Astrocyte (in vitro differentiated cells and primary cell): ENCODE data around the gene CD300LF. TPM values are rescaled to one million over a fixed set of nuclear protein-coding genes. Genes with fewer than 3 reads are reported as not detected.

Experiments used
- DNase-seq: peaks from one replicate; pipeline ENCODE4 v3.0.0-alpha.2; 2010; ENCODE audit warnings: low read depth
- FAIRE-seq: peaks from 2 replicates; lab custom pipeline; 2011; peaks lifted over from hg19 to GRCh38; lab: Jason Lieb, UNC
- H2AFZ ChIP-seq: 2 replicates; pipeline ENCODE4 v1.6.0; 2012; ENCODE audit warnings: low read depth, low read length, inconsistent platforms
- H3K27ac ChIP-seq: 2 replicates; pipeline ENCODE4 v1.5.1; 2011; ENCODE audit warnings: low read depth, low read length, inconsistent platforms
- H3K27me3 ChIP-seq: 2 replicates; pipeline ENCODE4 v1.6.0; 2011; ENCODE audit warnings: low read length, inconsistent platforms; ENCODE audit not compliant: insufficient read depth
- H3K36me3 ChIP-seq: 2 replicates; pipeline ENCODE4 v1.5.1; 2011; ENCODE audit warnings: low read length, inconsistent platforms; ENCODE audit not compliant: insufficient read depth
- H3K4me1 ChIP-seq: 2 replicates; pipeline ENCODE4 v1.5.1; 2011; ENCODE audit warnings: low read length, inconsistent platforms; ENCODE audit not compliant: insufficient read depth
- H3K4me2 ChIP-seq: 2 replicates; pipeline ENCODE4 v1.6.0; 2012; ENCODE audit warnings: low read length, inconsistent platforms
- H3K4me3 ChIP-seq: 2 replicates; pipeline ENCODE4 v1.5.1; 2011; ENCODE audit warnings: low read depth, mild to moderate bottlenecking, low read length, inconsistent platforms; ENCODE audit not compliant: insufficient read depth
- H3K79me2 ChIP-seq: 2 replicates; pipeline ENCODE4 v1.6.0; 2012; ENCODE audit warnings: mild to moderate bottlenecking, low read length, inconsistent platforms; ENCODE audit not compliant: insufficient read depth
- H3K9ac ChIP-seq: 2 replicates; pipeline ENCODE4 v1.6.0; 2012; ENCODE audit warnings: mild to moderate bottlenecking, low read length, inconsistent platforms
- H3K9me3 ChIP-seq: 2 replicates; pipeline ENCODE4 v1.5.1; 2012; ENCODE audit warnings: low read depth, mild to moderate bottlenecking, low read length, inconsistent platforms; ENCODE audit not compliant: insufficient read depth
- H4K20me1 ChIP-seq: 2 replicates; pipeline ENCODE4 v1.6.0; 2012; ENCODE audit warnings: low read length, inconsistent platforms; ENCODE audit not compliant: insufficient read depth
- H3K27ac Mint-ChIP-seq: one replicate; pipeline ENCODE4 v1.8.0; 2021; ENCODE audit warnings: mild to moderate bottlenecking, mixed read lengths; ENCODE audit not compliant: unreplicated experiment
- H3K27me3 Mint-ChIP-seq: one replicate; pipeline ENCODE4 v1.8.0; 2021; ENCODE audit warnings: low read depth, mixed read lengths; ENCODE audit not compliant: unreplicated experiment
- H3K36me3 Mint-ChIP-seq: one replicate; pipeline ENCODE4 v1.8.0; 2021; ENCODE audit warnings: low read depth, mixed read lengths; ENCODE audit not compliant: unreplicated experiment
- H3K4me1 Mint-ChIP-seq: one replicate; pipeline ENCODE4 v1.8.0; 2021; ENCODE audit warnings: low read depth, mixed read lengths; ENCODE audit not compliant: unreplicated experiment
- H3K4me3 Mint-ChIP-seq: one replicate; pipeline ENCODE4 v1.8.0; 2021; ENCODE audit warnings: mild to moderate bottlenecking, moderate library complexity, mixed read lengths; ENCODE audit not compliant: unreplicated experiment
- H3K9me3 Mint-ChIP-seq: one replicate; pipeline ENCODE4 v1.8.0; 2021; ENCODE audit warnings: mild to moderate bottlenecking, mixed read lengths; ENCODE audit not compliant: unreplicated experiment
- CTCF ChIP-seq: IDR thresholded peaks from 2 replicates; pipeline ENCODE4 v1.5.1; 2011; ENCODE audit warnings: low read depth, mild to moderate bottlenecking, inconsistent platforms, low read length, moderate library complexity; ENCODE audit not compliant: insufficient read depth
- EZH2 ChIP-seq: IDR thresholded peaks from 2 replicates; pipeline ENCODE4 v1.6.1; 2012; ENCODE audit warnings: mild to moderate bottlenecking, low read length, inconsistent platforms; ENCODE audit not compliant: insufficient read depth
- total RNA-seq: library from RNA; stranded (reverse); gene quantifications from 2 replicates; pipeline ENCODE4 v1.2.1, GENCODE V29; 2021

The CD300LF gene
- total RNA-seq, 1 donor from 2014 or later, result not detected

GRCh38 chr17:74654742-74655141 lies 58.0 kb downstream of the CD300LF start:
- Histone ChIP-seq H3K4me3 (no peak overlapping the region), H3K79me2 (no peaks in the 10 kb centered on the region), H2AFZ (no peak overlapping the region), H4K20me1 (no peaks in the 10 kb centered on the region), H3K27me3 (peaks cover 5% of the 10 kb centered on the region), H3K9me3 (no peaks in the 10 kb centered on the region), H3K27ac (no peak overlapping the region), H3K36me3 (no peaks in the 10 kb centered on the region), H3K4me1 (no peaks in the 10 kb centered on the region), H3K9ac (no peak overlapping the region), H3K4me2 (no peak overlapping the region)
- no peak overlapping the region for H3K4me3 Mint-ChIP-seq
- DNase-seq (no peak), FAIRE-seq (no peak)
- H3K27ac Mint-ChIP-seq, result no peak overlapping the region
- no peaks in the 10 kb centered on the region for H3K4me1 Mint-ChIP-seq
- TF ChIP-seq CTCF (no peak), EZH2 (no peak)
- H3K9me3 Mint-ChIP-seq, result no peaks in the 10 kb centered on the region
- no peaks in the 10 kb centered on the region for H3K36me3 Mint-ChIP-seq
- peaks cover 75% of the 10 kb centered on the region for H3K27me3 Mint-ChIP-seq

- H3K27ac Mint-ChIP-seq, result no peak overlapping the region
- H3K4me1 ChIP-seq, result no peaks in the 10 kb centered on the region
- H3K4me3 Mint-ChIP-seq, result no peak overlapping the region
- H3K4me2 ChIP-seq, result no peak overlapping the region
- FAIRE-seq (no peak), DNase-seq (no peak)
- TF ChIP-seq EZH2, result no peak
- no peak for TF ChIP-seq CTCF
- no peaks in the 10 kb centered on the region for H3K36me3 ChIP-seq
- H3K4me3 ChIP-seq, result no peak overlapping the region
- H3K9me3 Mint-ChIP-seq, result no peaks in the 10 kb centered on the region
- peaks cover 7% of the 10 kb centered on the region for H3K27me3 ChIP-seq
- H2AFZ ChIP-seq, result no peak overlapping the region
- no peak overlapping the region for H3K9ac ChIP-seq
- H3K27ac ChIP-seq, result no peak overlapping the region
- no peaks in the 10 kb centered on the region for H3K79me2 ChIP-seq
- H4K20me1 ChIP-seq, result no peaks in the 10 kb centered on the region
- H3K27me3 Mint-ChIP-seq, result peaks cover 78% of the 10 kb centered on the region
- H3K9me3 ChIP-seq, result no peaks in the 10 kb centered on the region
- no peaks in the 10 kb centered on the region for H3K4me1 Mint-ChIP-seq
- no peaks in the 10 kb centered on the region for H3K36me3 Mint-ChIP-seq
These were observed 60.7 kb downstream of the CD300LF start for GRCh38 chr17:74652020-74652419.

DNA sequence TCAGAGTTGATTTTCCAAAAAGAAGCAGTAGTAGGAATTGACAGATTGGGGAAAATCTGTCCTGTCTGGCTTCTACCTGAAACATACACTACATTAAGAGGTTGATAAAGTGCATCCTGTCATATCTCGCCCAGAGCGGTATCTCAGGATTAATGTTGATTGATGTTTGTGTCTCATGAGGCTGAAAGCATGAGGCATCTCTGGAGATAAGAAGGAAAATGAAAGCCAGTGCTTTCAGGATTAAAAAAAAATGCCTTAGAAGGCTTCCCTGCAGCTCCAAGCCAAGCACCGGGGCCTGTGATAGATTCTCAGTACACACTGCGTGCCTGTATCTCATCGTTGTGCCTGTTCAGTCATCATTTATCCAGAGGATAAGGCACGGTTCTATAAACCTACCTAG lies 62.8 kb downstream of the CD300LF start:
- no peaks in the 10 kb centered on the region for H3K9me3 ChIP-seq
- no peak overlapping the region for H3K27ac ChIP-seq
- no peak overlapping the region for H3K27ac Mint-ChIP-seq
- no peaks in the 10 kb centered on the region for H3K4me1 Mint-ChIP-seq
- H3K4me3 ChIP-seq, result no peak overlapping the region
- H4K20me1 ChIP-seq, result no peaks in the 10 kb centered on the region
- H3K9ac ChIP-seq, result no peak overlapping the region
- no peaks in the 10 kb centered on the region for H3K9me3 Mint-ChIP-seq
- H3K27me3 ChIP-seq, result peaks cover 7% of the 10 kb centered on the region
- no peaks in the 10 kb centered on the region for H3K79me2 ChIP-seq
- H2AFZ ChIP-seq, result no peak overlapping the region
- no peak overlapping the region for H3K4me3 Mint-ChIP-seq
- no peaks in the 10 kb centered on the region for H3K36me3 Mint-ChIP-seq
- peaks cover 70% of the 10 kb centered on the region for H3K27me3 Mint-ChIP-seq
- TF ChIP-seq CTCF (no peak), EZH2 (no peak)
- FAIRE-seq, result no peak
- no peaks in the 10 kb centered on the region for H3K4me1 ChIP-seq
- no peak overlapping the region for H3K4me2 ChIP-seq
- DNase-seq, result no peak
- no peaks in the 10 kb centered on the region for H3K36me3 ChIP-seq
